Activated B cell treated with CpG ODN at 0.5 μM for 24 hours (primary cell): Measurements from ENCODE around the gene CMTM7. TPM values are rescaled to one million over a fixed set of nuclear protein-coding genes. Genes with fewer than 3 reads are reported as not detected.
A peak's percentile ranks its signal among the peaks of the same experiment; 100 is the strongest.

Experiments
- ATAC-seq: fragments of 200-7000 bp; cut with Tn5 transposase; one replicate; pipeline ENCODE4 v1.10.0; 2021; ENCODE audit warnings: low read depth, mild to moderate bottlenecking, moderate library complexity
- CTCF ChIA-PET: fragments of 350-600 bp; sonication (Branson Sonifier 250); formaldehyde crosslinking; loops from one replicate; lab custom pipeline; 2021; ENCODE audit warnings: antibody characterized with exemption; lab: Charles Lee
- POLR2A ChIA-PET: fragments of 350-600 bp; sonication (Branson Sonifier 250); formaldehyde crosslinking; loops from one replicate; lab custom pipeline; 2021; ENCODE audit warnings: antibody characterized with exemption; lab: Charles Lee
- DNase-seq: peaks from one replicate; pipeline ENCODE4 v3.0.0; 2022
- H3K27ac Mint-ChIP-seq: one replicate; pipeline ENCODE4 v1.8.0; 2020; ENCODE audit warnings: mixed read lengths
- H3K27me3 Mint-ChIP-seq: one replicate; pipeline ENCODE4 v1.8.0; 2021; ENCODE audit warnings: mixed read lengths
- H3K36me3 Mint-ChIP-seq: one replicate; pipeline ENCODE4 v1.8.0; 2021; ENCODE audit warnings: low read depth, mixed read lengths
- H3K4me1 Mint-ChIP-seq: one replicate; pipeline ENCODE4 v1.8.0; 2021; ENCODE audit warnings: mixed read lengths
- H3K4me3 Mint-ChIP-seq: one replicate; pipeline ENCODE4 v1.8.0; 2020; ENCODE audit warnings: mild to moderate bottlenecking, mixed read lengths
- H3K9me3 Mint-ChIP-seq: one replicate; pipeline ENCODE4 v1.8.0; 2020; ENCODE audit warnings: mixed read lengths
- CTCF ChIP-seq: fragments of 200-600 bp; IDR thresholded peaks from one replicate; pipeline ENCODE4 v1.8.0; 2022; ENCODE audit warnings: antibody characterized with exemption, mild to moderate bottlenecking
- intact Hi-C: fragments of 100-400 bp; cut with micrococcal nuclease; formaldehyde crosslinking; loops from one replicate; pipeline ENCODE4 v1.15.1; 2024
- total RNA-seq: library from RNA; stranded (reverse); gene quantifications from 2 replicates; pipeline ENCODE4 v1.2.3, GENCODE V29; 2022

The CMTM7 gene
- total RNA-seq, 1 donor from 2014 or later, result 82.1 TPM

GRCh38 chr3:32423956-32424557 is 32.4 kb downstream of the CMTM7 start:
- H3K4me3 Mint-ChIP-seq, result peak overlapping the region; percentile 21
- no peak for DNase-seq
- POLR2A ChIA-PET, result interaction anchor here (0.7 to 13.3 kb wide), 10 partner anchors 9 to 588 kb away, joined by 4 to 272 read pairs (median 6); partner anchors contain the start of genes CMTM6 and CMTM7
- peak overlapping the region; percentile 88 for H3K27ac Mint-ChIP-seq
- no peaks in the 10 kb centered on the region for H3K27me3 Mint-ChIP-seq
- no peak for TF ChIP-seq CTCF
- peaks cover 89% of the 10 kb centered on the region for H3K4me1 Mint-ChIP-seq
- intact Hi-C loops, result no loop called here
- H3K9me3 Mint-ChIP-seq, result no peaks in the 10 kb centered on the region
- ATAC-seq, result peak; percentile 10
- CTCF ChIA-PET, result interaction anchor here (1.0 to 7.2 kb wide), 9 partner anchors 9 to 46 kb away, joined by 3 to 33 read pairs (median 4); no protein-coding TSS in a partner anchor
- H3K36me3 Mint-ChIP-seq, result no peaks in the 10 kb centered on the region

- H3K27me3 Mint-ChIP-seq, result no peaks in the 10 kb centered on the region
- no peaks in the 10 kb centered on the region for H3K9me3 Mint-ChIP-seq
- peak overlapping the region; percentile 88 for H3K27ac Mint-ChIP-seq
- no peak for TF ChIP-seq CTCF
- H3K36me3 Mint-ChIP-seq, result no peaks in the 10 kb centered on the region
- POLR2A ChIA-PET, result interaction anchor here (0.6 to 13.3 kb wide), 13 partner anchors 8 to 587 kb away, joined by 3 to 272 read pairs (median 5); partner anchors contain the start of genes CMTM6 and CMTM7
- peaks cover 88% of the 10 kb centered on the region for H3K4me1 Mint-ChIP-seq
- no peak for DNase-seq
- no peak for ATAC-seq
- peak overlapping the region; percentile 21 for H3K4me3 Mint-ChIP-seq
- intact Hi-C loops, result no loop called here
- CTCF ChIA-PET, result interaction anchor here (1.0 to 7.2 kb wide), 8 partner anchors 8 to 45 kb away, joined by 3 to 33 read pairs (median 4); no protein-coding TSS in a partner anchor
Measured at GRCh38 chr3:32424581-32425250, 33.1 kb downstream of the CMTM7 start.

GRCh38 chr3:32428092-32429068 is 36.7 kb downstream of the CMTM7 start:
- CTCF ChIA-PET, result interaction anchor here (0.8 to 7.2 kb wide), 4 partner anchors 8 to 39 kb away, joined by 3 to 33 read pairs (median 4); no protein-coding TSS in a partner anchor
- Mint-ChIP-seq H3K4me3 (peak overlapping the region; percentile 50), H3K9me3 (no peaks in the 10 kb centered on the region), H3K36me3 (peaks cover 16% of the 10 kb centered on the region), H3K27ac (peak overlapping the region; percentile 71), H3K27me3 (no peaks in the 10 kb centered on the region), H3K4me1 (peaks cover 88% of the 10 kb centered on the region)
- intact Hi-C loops, result loop anchor here (1.0 kb wide), 1 partner anchor 8 kb away; no protein-coding TSS in a partner anchor
- POLR2A ChIA-PET, result interaction anchor here (0.6 to 13.3 kb wide), 7 partner anchors 7 to 75 kb away, joined by 3 to 272 read pairs (median 3); partner anchors contain the start of gene CMTM6
- DNase-seq (no peak), ATAC-seq (peak; percentile 42)
- no peak for TF ChIP-seq CTCF

DNA sequence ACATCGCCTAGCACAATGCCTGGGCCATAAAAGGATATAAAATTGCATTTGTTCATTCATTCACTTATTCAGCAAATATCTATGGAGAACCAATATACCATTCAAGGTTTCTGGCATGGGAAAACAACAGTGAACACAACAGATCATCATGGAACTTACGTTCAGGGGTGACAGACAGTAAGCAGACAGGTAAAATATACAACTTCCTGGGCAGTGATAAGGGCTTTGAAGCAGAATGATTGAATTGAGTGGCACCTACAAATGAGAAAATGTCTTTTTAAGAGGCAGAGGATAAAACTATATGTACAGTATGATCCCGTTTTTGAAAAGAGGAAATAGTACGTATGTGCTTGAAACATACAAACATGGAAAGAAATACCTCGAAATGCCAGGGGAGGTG is 39.2 kb downstream of the CMTM7 start:
- H3K27ac Mint-ChIP-seq, result peak overlapping the region; percentile 69
- DNase-seq, result no peak
- H3K9me3 Mint-ChIP-seq, result no peaks in the 10 kb centered on the region
- ATAC-seq, result no peak
- intact Hi-C loops, result loop anchor here (10.0 kb wide), 2 partner anchors 476 to 1786 kb away; no protein-coding TSS in a partner anchor
- no peaks in the 10 kb centered on the region for H3K27me3 Mint-ChIP-seq
- H3K36me3 Mint-ChIP-seq, result peaks cover 18% of the 10 kb centered on the region
- no peak for TF ChIP-seq CTCF
- POLR2A ChIA-PET, result interaction anchor here (1.1 to 3.8 kb wide), 2 partner anchors 9 kb away, joined by 3 to 46 read pairs; no protein-coding TSS in a partner anchor
- peaks cover 86% of the 10 kb centered on the region for H3K4me1 Mint-ChIP-seq
- H3K4me3 Mint-ChIP-seq, result peak overlapping the region; percentile 11
- CTCF ChIA-PET, result no interaction called here
